GM12878 (cell line): ENCODE measurements around the gene ROBO1.

Experiments used
- CEBPB ChIP-seq, 2 experiments: fragments of 150-350 bp in 1 of 2; IDR thresholded peaks; 2 replicates each; pipeline ENCODE4 v1.6.1; 2012 to 2014; ENCODE audit warnings: low read depth in 2 of 2, low read length in 2 of 2, borderline replicate concordance in 1 of 2, inconsistent platforms in 1 of 2
- CREM ChIP-seq: IDR thresholded peaks from 2 replicates; pipeline ENCODE4 v1.6.1; 2014; ENCODE audit warnings: antibody characterized with exemption, low read depth
- CTCF ChIP-seq, 3 experiments: IDR thresholded peaks in 2 of 3; conservative IDR thresholded peaks in 1 of 3; 2 replicates each; pipeline ENCODE4 v1.5.1; 2011; ENCODE audit warnings: low read depth in 3 of 3, low read length in 3 of 3, mild to moderate bottlenecking in 3 of 3, control low read depth in 2 of 3, moderate library complexity in 2 of 3, inconsistent platforms in 1 of 3, mixed read lengths in 1 of 3; ENCODE audit not compliant: control insufficient read depth in 2 of 3, insufficient read depth in 1 of 3; ENCODE audit errors: extremely low read depth in 1 of 3
- EGR1 ChIP-seq, 2 experiments: IDR thresholded peaks; 1 replicate in 1 of 2; 2 replicates in 1 of 2; pipeline ENCODE4 v1.6.1; 2011 to 2012; ENCODE audit warnings: low read depth in 2 of 2, low read length in 2 of 2, borderline replicate concordance in 1 of 2, mild to moderate bottlenecking in 1 of 2, moderate library complexity in 1 of 2
- MEF2A ChIP-seq: IDR thresholded peaks from 2 replicates; pipeline ENCODE4 v1.6.1; 2011; ENCODE audit warnings: low read depth, mild to moderate bottlenecking, low read length, moderate library complexity; ENCODE audit not compliant: insufficient read depth
- NR2C2 ChIP-seq: IDR thresholded peaks from 2 replicates; pipeline ENCODE4 v1.6.1; 2011; ENCODE audit warnings: borderline replicate concordance, low read depth; ENCODE audit not compliant: control insufficient read depth, insufficient read length
- POLR2A ChIP-seq: IDR thresholded peaks from 2 replicates; pipeline ENCODE4 v1.6.1; 2011; ENCODE audit warnings: low read depth, mild to moderate bottlenecking, low read length
- POLR2AphosphoS5 ChIP-seq: IDR thresholded peaks from 2 replicates; pipeline ENCODE4 v1.6.1; 2011; ENCODE audit warnings: mild to moderate bottlenecking, low read length, inconsistent platforms
- RAD21 ChIP-seq: IDR thresholded peaks from 2 replicates; pipeline ENCODE4 v1.6.1; 2011; ENCODE audit warnings: mild to moderate bottlenecking, low read depth, low read length, moderate library complexity; ENCODE audit not compliant: insufficient read depth
- ZNF274 ChIP-seq: IDR thresholded peaks from one replicate; pipeline ENCODE4 v1.8.0; 2011; ENCODE audit not compliant: insufficient read length, insufficient read depth

GRCh38 chr3:79684041-79684440 is 83.8 kb downstream of the ROBO1 start:
- TF ChIP-seq MEF2A (no peak), CTCF (IDR thresholded peaks at IDR 0.05 in 2 of 3, conservative IDR thresholded peaks at IDR 0.05 in 1 of 3; ENCODE audit: control insufficient read depth in 2 of 3, extremely low read depth in 1 of 3, insufficient read depth in 1 of 3, low read depth in 3 of 3, low read length in 3 of 3) (no peak), CREM (no peak), POLR2A (no peak), CEBPB (IDR thresholded peaks at IDR 0.05; ENCODE audit: borderline replicate concordance in 1 of 2, low read depth in 2 of 2, low read length in 2 of 2) (no peak), POLR2AphosphoS5 (no peak), EGR1 (IDR thresholded peaks at IDR 0.05; ENCODE audit: borderline replicate concordance in 1 of 2, low read depth in 2 of 2, low read length in 2 of 2) (no peak), NR2C2 (no peak), ZNF274 (no peak), RAD21 (no peak)
